Retinal pigment epithelial cell (primary cell): ENCODE data around the gene ZBTB22.
A peak's percentile ranks its signal among the peaks of the same experiment; 100 is the strongest.

Source experiments
- DNase-seq: peaks from one replicate; pipeline ENCODE4 v3.0.0-alpha.2; 2010; ENCODE audit warnings: low read depth
- H3K4me3 ChIP-seq: 2 replicates; pipeline ENCODE4 v1.5.1; 2011; ENCODE audit warnings: mild to moderate bottlenecking, low read length, control low read depth, moderate library complexity
- CTCF ChIP-seq: conservative IDR thresholded peaks from 2 replicates; pipeline ENCODE4 v1.5.1; 2011; ENCODE audit warnings: low read depth, low read length, control low read depth, inconsistent platforms

The ZBTB22 gene

DNA sequence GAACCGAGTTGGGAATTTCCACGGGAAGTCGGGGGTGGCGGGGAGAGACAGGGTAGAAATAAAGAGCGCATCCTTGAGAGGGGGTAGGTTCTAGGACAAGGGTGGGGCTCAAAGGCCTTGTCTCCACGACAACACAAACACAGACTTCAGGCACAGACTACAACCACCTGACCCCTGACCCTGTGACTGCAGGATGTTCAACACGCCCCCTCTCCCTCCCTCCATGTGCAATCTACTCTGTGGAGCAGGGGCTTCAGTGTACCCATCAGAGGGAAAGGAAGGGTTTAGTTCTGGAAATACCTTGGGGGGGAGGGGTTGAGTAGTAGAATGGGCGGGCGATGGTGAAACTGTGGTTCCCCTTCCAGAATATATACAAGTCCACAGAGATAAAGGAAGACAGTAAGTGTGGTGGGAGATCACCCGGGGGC, 3.0 kb downstream of the ZBTB22 start:
- DNase-seq: no peak
- H3K4me3 ChIP-seq: peak overlapping the region; percentile 91

DNA sequence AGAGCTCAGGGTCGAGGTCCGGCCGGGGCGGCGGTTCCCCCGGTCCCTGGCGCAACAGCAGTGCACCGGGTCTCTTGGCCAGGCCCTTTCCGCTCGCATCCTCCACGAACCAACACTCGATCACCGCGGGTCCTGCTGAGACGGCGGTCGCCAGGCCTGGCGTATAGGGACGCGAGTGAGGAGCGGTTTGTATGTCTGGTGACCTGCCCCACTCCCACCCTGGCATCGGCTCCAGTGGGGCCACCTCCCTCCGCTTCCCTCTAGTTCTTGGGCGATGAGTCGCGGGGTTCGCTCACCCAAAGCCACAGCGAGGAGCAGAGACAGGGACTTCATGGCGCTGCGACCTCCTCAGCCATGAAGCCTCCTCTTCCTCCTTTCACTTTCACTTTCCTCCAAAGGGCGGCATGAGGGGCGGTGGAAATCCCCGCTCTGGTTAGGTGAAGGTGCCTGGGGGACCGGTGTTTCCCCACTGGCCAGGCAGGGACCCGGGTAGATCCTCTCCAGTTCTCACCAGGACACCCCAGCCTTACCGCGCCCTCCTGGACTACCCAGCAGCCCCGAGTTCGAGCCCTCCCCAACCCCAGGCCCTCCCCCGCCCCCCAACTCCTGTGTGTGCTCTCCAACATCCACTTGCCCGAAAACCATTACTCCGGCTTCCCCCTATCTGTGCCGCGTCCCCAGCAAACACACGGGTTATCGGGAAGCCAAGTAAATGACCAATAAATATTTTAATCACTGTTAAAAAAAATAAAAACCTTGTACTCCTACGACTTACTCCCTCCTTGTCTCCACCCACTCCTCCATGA, 3.6 kb downstream of the ZBTB22 start, which contains the start of gene TAPBP:
TAPBP (minus strand) TSS at position 370 of the 806 bp plus-strand sequence; CDS start at position 333, 37 bp downstream.
- no peak for TF ChIP-seq CTCF
- peak within 1 kb of the TSS; percentile 91 for H3K4me3 ChIP-seq
- DNase-seq: no peak

More for the DNA sequence above, 3.0 kb downstream of the ZBTB22 start:
- no peak for TF ChIP-seq CTCF

DNA sequence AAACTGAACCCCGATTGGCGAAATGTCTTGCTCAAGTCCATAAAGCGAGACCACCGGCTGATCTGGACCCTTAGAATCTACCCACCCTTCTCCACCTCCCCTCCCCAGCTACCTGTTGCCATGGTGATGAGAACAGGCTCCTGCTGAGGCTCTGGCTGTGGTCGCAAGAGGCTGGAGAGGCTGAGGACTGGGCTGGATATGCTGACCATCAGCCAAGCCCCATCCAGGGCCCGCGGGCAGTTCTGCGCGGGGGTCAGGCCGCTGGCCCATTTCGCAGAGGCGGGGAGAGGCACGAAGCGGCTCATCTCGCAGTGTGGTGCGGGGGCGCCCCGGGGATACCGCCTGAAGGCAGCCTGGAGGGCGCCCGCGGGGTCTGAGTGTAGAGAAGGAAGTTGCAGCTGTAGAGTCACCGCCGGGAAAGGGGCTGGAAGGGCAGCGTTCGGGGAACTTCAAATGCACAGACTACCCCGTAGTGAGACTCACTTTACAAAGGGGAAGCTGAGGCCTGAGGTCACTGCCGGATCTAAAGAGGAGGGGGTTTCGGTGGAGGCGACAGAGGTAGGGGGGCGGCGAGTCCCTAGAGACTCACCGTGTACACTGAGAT, 4.3 kb downstream of the ZBTB22 start:
- no peak for DNase-seq

DNA sequence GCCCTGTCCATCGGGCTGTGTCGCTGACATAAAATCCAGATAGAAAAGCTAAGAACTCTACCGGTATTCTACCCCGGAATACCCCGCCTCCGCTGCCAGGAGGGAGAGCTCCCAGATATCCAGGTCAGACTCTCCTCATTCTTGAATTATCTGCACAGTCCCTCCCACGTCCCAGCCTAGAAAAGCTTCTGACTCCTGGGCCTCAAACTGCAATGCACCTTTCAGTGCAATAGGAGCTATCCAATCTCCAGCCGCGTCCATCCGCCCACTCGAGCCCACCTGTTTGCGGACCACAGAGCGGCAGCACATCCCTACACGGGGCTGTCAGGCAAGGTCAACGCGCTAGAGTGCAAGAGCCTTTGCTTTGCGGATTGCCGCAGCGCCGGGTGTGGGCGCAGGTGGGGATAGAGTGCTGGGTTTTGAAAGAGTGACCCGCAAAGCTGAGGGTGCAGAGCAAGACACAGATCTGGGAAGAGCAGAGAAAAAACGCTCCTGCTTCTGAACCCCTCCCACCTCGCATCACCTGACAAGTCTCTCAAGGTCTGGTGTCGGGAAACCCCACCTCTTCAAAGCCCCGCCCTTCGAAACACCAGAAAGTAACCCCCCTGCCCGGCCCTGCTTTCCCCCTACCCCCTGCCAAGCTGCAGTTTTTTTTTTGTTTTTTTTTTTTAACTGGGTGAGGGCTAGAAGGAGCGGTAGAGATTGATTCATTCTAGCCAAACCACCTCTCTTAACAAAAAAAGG, 5.0 kb downstream of the ZBTB22 start:
- no peak for DNase-seq
- peak; percentile 11 for TF ChIP-seq CTCF
- peak overlapping the region; percentile 91 for H3K4me3 ChIP-seq

More for the DNA sequence above, 4.3 kb downstream of the ZBTB22 start:
- H3K4me3 ChIP-seq: peak overlapping the region; percentile 91
- no peak for TF ChIP-seq CTCF

- DNase-seq: no peak
- TF ChIP-seq CTCF: no peak
- H3K4me3 ChIP-seq: no peak overlapping the region
Observed at GRCh38 chr6:33306356-33306755, 11.2 kb downstream of the ZBTB22 start.

DNA sequence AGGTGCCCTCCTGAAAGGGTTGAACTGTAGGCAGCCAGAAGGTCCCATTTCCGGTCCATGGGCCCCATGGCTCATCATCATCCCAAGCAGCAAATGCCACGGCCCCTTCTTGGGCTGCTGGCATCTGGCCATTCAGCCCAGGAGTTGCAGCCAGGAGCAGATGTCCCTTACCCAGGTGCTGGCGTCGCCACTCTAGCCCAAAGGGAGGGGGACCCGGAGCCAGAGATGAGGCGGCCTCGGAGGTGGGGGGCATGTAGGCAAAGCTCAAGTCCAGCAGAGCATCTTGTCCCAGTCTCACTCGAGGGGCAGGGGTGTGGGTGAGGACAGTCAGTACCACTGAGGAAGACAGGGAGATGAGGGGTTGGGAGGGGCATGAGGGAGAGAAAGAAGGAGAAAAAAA, 12.5 kb downstream of the ZBTB22 start:
- H3K4me3 ChIP-seq: no peak overlapping the region
- no peak for TF ChIP-seq CTCF
- no peak for DNase-seq
